Embryonic facial prominence (tissue), 1 donor: ENCODE measurements around the gene TTC23L.

Experiments used
- DNase-seq: peaks from one replicate; pipeline ENCODE4 v3.0.0-alpha.2; 2016; ENCODE audit errors: extremely low spot score

The TTC23L gene

DNA sequence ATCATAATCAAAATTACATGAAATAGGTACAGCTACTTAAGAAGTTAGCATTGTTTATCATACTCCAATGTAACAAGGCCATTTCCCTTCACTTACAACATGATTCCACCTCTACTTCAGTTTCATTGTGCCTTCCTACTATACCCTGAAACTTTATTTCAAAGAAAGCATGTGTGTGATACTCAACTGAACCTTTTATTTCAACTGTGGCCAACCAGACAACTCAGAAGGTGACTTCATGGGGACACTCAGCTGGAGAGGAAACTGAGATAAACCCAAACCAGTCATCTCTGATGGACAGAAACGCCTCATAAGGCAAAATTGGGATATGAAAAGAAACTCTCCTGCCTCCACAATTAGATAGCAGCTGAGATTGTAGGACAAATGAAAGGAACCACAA, 5.9 kb upstream of the TTC23L start:
- DNase-seq: no peak

GRCh38 chr5:34833976-34834793, 4.8 kb upstream of the TTC23L start:
- DNase-seq: no peak

GRCh38 chr5:34834794-34835089, 4.2 kb upstream of the TTC23L start:
- DNase-seq: no peak

DNA sequence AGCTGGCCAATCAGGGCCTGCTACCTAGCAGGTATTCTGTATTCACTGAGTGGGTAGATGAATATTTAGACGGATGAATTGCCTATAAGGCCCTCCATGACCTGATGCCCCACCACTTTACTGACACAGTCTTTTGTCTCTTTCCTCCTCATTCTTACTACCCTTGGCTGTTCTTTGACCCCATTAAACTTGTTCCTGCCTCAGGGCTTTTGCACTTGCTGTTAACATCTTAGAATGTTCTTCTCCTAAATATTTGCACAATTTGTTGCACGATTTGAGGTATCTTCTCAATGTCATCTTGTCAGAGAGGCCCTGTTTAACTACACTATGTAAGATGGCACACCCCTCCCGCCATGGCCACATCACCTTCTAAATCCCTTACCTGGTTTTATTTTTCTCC, 3.3 kb upstream of the TTC23L start:
- DNase-seq: no peak

- no peak for DNase-seq
Measured at GRCh38 chr5:34841816-34842215, 2.9 kb downstream of the TTC23L start.

DNA sequence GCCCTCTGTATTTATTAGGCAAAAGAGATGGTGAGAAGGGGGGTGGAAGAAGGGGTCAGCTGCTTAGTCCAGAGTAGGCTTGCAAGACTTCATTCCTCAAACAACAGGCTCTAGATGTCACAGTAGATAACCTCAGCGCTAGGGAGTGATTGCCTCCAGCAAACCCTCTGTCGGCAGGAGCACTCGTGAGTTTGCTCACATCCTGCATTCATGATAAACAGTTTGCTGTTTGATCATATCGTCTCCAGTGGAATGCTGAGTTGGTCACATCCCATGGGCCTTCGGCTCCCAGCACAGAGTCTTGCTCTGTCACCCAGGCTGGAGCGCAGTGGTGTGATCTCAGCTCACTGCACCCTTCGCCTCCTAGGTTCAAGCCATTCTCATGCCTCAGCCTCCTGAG, 3.6 kb downstream of the TTC23L start:
- no peak for DNase-seq

GRCh38 chr5:34843497-34843896, 4.5 kb downstream of the TTC23L start:
- no peak for DNase-seq

DNA sequence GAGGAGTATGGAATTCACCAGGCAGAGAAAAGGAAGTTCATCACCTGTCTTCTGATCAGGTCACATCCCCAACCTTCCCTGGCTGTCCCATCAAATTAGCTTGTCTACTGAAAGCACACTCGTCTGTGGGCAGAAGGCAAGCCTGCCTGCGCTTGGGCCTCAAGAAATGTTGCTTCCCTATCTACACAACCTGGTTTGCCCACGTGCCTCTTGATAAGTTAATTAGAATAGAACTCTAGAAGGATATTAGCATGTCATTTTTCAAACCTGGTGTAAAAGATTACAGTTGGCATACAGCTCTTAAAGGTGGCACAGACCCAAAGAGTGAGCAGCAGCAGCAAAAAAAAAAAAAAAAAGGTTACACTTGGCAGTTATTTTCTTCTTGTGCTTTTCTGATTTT, 5.1 kb downstream of the TTC23L start:
- no peak for DNase-seq

- no peak for DNase-seq
Measured at GRCh38 chr5:34844999-34845398, 6.0 kb downstream of the TTC23L start.

- DNase-seq: no peak
Measured at GRCh38 chr5:34847056-34847455, 8.1 kb downstream of the TTC23L start.

DNA sequence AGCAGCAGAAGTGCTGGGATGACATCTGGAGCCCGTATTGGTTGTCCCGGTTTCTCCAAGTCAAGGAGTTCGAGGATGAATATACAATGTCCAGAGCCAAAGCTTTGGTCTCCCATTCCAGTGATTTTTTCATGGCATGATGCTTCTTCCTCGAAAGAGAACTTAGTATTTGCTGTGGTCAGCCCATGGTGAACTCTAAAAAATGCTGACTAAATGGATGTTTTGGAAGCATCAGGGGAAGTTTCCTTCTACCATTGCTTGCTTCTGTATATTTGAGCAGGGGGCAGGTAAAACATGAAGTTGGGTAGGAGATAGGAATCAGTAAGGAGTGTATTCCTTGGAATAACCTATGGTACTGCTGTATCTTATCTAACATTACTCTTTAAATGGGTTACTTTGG, 8.6 kb downstream of the TTC23L start:
- no peak for DNase-seq

DNA sequence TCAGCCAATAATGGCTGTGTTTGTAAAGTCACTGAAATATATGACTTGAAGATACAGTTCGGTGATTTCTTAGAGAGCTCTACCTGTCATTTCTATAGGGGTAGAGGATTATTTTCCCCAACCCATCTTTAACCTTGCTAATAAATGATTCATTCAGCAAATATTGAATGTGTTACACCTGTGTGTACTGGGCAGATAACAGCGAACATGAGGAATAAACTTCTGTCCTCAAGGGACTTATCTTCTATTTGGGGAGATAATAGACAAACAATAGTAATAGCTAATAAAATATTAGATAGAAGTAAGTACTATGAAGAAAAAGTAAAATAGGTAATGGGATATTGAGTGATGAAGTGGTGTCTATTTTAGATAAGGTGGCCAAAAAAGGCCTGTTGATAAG, 9.3 kb downstream of the TTC23L start:
- no peak for DNase-seq

GRCh38 chr5:34849253-34849652, 10.3 kb downstream of the TTC23L start:
- DNase-seq: no peak

- no peak for DNase-seq
Measured at GRCh38 chr5:34854459-34855174, 15.7 kb downstream of the TTC23L start.

DNA sequence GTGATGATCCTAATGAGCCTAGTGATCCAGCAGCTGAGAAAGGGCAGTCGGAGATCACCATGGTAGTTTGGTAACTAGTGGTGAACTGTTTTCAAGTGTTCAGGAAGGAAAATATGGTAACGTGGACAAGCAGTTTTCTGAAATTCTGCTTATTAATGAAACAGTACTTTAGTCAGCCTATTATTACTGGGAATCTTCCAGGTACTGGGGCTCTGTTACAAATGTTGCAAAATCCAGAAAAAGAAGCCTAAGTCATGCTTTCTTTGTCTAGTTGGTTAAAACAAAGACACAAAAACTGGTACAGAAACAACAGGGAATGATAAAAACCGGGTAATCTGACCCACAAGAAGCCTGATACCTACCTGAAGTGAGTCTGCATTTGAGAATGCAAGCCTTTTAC, 18.2 kb downstream of the TTC23L start:
- DNase-seq: no peak

DNA sequence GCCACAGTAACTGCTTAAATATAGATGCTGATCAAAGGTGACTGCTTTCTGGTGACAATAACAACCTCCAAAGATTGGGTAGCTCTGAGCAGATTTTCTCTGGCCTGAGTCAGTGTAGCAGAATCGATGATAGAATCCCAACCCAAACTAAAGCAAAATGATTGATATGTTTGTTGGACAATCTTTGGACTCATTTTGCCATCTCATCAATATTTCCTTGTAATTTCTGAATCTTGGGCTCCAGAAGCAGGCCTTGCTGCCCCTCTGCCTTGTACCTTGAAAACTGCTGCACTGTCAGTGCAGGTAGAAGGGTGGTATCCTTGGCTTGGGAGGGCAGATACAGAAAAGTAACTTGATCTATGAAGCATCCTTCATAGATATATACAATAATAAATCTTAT, 18.9 kb downstream of the TTC23L start:
- DNase-seq: no peak

DNA sequence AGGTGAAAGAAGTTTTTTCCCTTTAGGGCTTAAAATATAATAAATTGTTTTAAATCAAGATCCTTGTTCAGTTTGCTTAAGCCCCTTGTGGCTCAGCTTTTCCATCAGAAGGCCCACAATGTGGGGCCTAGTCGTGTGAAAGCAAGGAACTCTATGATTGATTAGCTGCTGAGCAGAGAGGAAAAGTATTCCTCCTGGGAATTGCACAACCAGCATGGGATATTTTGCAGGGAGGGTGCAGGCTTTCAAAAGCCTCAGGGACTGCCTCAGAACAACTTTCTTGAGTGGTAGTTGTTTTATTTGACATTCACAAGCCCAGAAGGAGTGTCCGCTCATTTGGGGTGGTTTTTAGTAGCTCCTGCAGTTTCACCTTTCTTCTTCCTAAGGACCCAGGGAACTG, 19.8 kb downstream of the TTC23L start:
- DNase-seq: no peak

GRCh38 chr5:34859253-34859652, 20.3 kb downstream of the TTC23L start:
- no peak for DNase-seq

GRCh38 chr5:34863946-34864345, 25.0 kb downstream of the TTC23L start:
- no peak for DNase-seq

- no peak for DNase-seq
Measured at GRCh38 chr5:34865091-34865490, 26.1 kb downstream of the TTC23L start.

DNA sequence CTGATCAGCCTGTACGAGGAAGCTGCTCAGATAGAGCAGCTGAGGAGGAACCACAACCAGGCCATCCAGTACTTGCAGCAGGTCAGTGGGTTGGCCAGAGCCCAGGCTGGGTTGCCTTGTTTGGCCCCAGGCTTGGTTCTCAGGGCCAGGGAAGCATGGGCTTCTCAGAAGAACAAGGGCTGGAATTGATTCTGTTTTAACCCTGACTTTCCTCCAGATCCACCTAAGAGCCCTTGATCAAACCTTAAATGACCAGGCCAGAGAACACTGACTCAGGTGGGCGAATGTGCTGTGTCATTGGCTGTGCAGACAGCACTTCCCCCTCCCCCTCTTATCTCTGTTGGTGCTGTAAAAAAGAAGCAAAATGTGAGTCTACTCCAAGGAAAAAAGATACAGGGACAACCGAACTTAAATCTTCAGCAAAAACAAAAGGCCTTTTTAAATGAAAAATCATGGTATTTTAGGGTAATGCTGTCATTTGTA, 28.1 kb downstream of the TTC23L start:
- DNase-seq: no peak

DNA sequence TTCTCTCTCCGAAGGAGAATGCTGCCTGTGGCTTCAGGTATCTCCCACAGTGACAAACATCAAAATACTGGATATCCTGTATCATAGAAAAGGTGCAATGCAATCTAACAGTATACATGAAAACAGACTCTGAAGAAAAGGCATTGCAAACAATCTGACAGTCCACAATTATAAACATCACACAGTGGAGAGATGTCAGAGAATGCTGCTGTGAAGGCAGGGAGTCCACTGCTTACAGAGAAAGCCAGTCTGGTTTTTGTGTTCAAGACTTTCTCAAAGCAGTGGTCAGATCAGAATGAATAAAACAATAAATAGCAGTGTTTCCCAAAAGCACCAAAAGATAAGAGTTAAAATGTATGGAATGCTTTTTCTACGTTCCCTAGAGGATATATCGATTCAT, 28.7 kb downstream of the TTC23L start:
- no peak for DNase-seq

- DNase-seq: no peak
Measured at GRCh38 chr5:34868791-34869190, 29.8 kb downstream of the TTC23L start.

DNA sequence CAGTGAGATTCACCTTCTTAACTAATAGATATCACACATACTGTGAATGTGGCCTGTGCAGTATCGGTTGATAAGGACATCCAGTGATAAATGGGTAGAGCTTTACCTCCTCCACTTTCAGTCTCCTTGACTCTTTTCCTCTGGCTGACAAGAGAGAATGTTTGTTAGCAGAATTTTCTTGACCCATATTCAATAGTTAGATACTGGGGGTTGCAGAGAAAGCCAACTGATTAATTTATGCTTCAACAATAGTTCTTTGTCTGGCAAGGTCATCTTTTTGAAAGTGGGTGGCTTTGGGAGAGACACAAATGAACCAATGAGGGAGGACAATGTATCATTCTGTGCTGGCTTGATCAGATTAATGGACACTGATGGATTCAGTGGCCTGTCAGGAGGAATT, 30.3 kb downstream of the TTC23L start:
- no peak for DNase-seq
